IMR-90 (cell line): Measurements from ENCODE around the gene MYO5A. TPM values are rescaled to one million over a fixed set of nuclear protein-coding genes. Genes with fewer than 3 reads are reported as not detected.

Experiments
- ATAC-seq: fragments of 200-7000 bp; cut with Tn5 transposase; 2 replicates; pipeline ENCODE4 v1.9.1; 2020; ENCODE audit warnings: low read depth, mild to moderate bottlenecking, moderate library complexity
- BruUV-seq: library from RNA; stranded (reverse); fragments of 400-500 nt; replicated peaks from 2 replicates; lab custom pipeline; 2021; lab: Mats Ljungman, UMichigan
- CTCF ChIA-PET: fragments of 300-600 bp; formaldehyde crosslinking; extraction: SDS; loops from one replicate; lab custom pipeline; 2021; ENCODE audit warnings: antibody characterized with exemption; lab: Yijun Ruan, JAX
- POLR2A ChIA-PET: fragments of 300-600 bp; sonication (Branson Sonifier 250); formaldehyde crosslinking; loops from one replicate; lab custom pipeline; 2022; ENCODE audit warnings: antibody characterized with exemption; ENCODE audit not compliant: unreplicated experiment; lab: Charles Lee
- DNase-seq: peaks from one replicate; pipeline ENCODE4 v3.0.0; 2013
- H2AFZ ChIP-seq: replicated peaks from 2 replicates; pipeline ENCODE3; 2013; ENCODE audit warnings: low read length, mild to moderate bottlenecking; ENCODE audit not compliant: poor library complexity
- H2AK5ac ChIP-seq: 2 replicates; pipeline ENCODE4 v1.6.1; 2013; ENCODE audit warnings: low read depth, low read length, inconsistent platforms
- H2AK9ac ChIP-seq: replicated peaks from 2 replicates; pipeline ENCODE3; 2013; ENCODE audit warnings: mild to moderate bottlenecking, low read depth, low read length, moderate library complexity; ENCODE audit not compliant: poor library complexity
- H2BK120ac ChIP-seq: 2 replicates; pipeline ENCODE4 v1.6.1; 2013; ENCODE audit warnings: low read depth, low read length, inconsistent platforms
- H2BK15ac ChIP-seq: 3 replicates; pipeline ENCODE4 v1.6.1; 2013; ENCODE audit warnings: low read depth, low read length, inconsistent platforms
- H2BK20ac ChIP-seq: 2 replicates; pipeline ENCODE4 v1.6.1; 2013; ENCODE audit warnings: low read depth, mild to moderate bottlenecking, inconsistent platforms, low read length, moderate library complexity
- H2BK5ac ChIP-seq: 2 replicates; pipeline ENCODE4 v1.6.1; 2013; ENCODE audit warnings: mild to moderate bottlenecking, low read depth, low read length, inconsistent platforms; ENCODE audit not compliant: poor library complexity, severe bottlenecking
- H3K14ac ChIP-seq: replicated peaks from 2 replicates; pipeline ENCODE4 v1.6.1; 2013; ENCODE audit warnings: low read depth, low read length, inconsistent platforms
- H3K18ac ChIP-seq: 2 replicates; pipeline ENCODE4 v1.6.1; 2013; ENCODE audit warnings: low read depth, low read length, control low read depth
- H3K23ac ChIP-seq: 2 replicates; pipeline ENCODE4 v1.6.1; 2013; ENCODE audit warnings: low read depth, low read length, inconsistent platforms
- H3K27ac ChIP-seq: 2 replicates; pipeline ENCODE4 v1.5.1; 2013; ENCODE audit warnings: mild to moderate bottlenecking, control low read depth, low read length; ENCODE audit not compliant: insufficient read depth
- H3K27me3 ChIP-seq: 2 replicates; pipeline ENCODE4 v1.6.1; 2013; ENCODE audit warnings: low read length; ENCODE audit not compliant: control insufficient read depth, insufficient read depth
- H3K36me3 ChIP-seq: 2 replicates; pipeline ENCODE4 v1.6.1; 2013; ENCODE audit warnings: low read length, mixed read lengths; ENCODE audit not compliant: control insufficient read depth, insufficient read depth
- H3K4ac ChIP-seq: 2 replicates; pipeline ENCODE4 v1.6.1; 2013; ENCODE audit warnings: low read depth, low read length, inconsistent platforms
- H3K4me1 ChIP-seq: 2 replicates; pipeline ENCODE4 v1.6.1; 2013; ENCODE audit warnings: low read length, mixed read lengths; ENCODE audit not compliant: control insufficient read depth, insufficient read depth
- H3K4me2 ChIP-seq: 2 replicates; pipeline ENCODE4 v1.6.1; 2013; ENCODE audit warnings: low read depth, mild to moderate bottlenecking, control low read depth, low read length, moderate library complexity
- H3K4me3 ChIP-seq: 2 replicates; pipeline ENCODE4 v1.5.1; 2013; ENCODE audit warnings: low read depth, mild to moderate bottlenecking, control low read depth, low read length, moderate library complexity; ENCODE audit not compliant: insufficient read depth
- H3K56ac ChIP-seq: 2 replicates; pipeline ENCODE4 v1.6.1; 2013; ENCODE audit warnings: low read length, inconsistent platforms; ENCODE audit not compliant: insufficient read depth; ENCODE audit errors: extremely low read depth
- H3K79me1 ChIP-seq, 2 experiments: 2 replicates each; pipeline ENCODE4 v1.6.1; 2013; ENCODE audit warnings: low read length in 2 of 2, inconsistent platforms in 1 of 2, low read depth in 1 of 2
- H3K9ac ChIP-seq: 2 replicates; pipeline ENCODE4 v1.6.1; 2013; ENCODE audit warnings: low read depth, low read length, control low read depth
- H3K9me1 ChIP-seq: 2 replicates; pipeline ENCODE4 v1.6.1; 2013; ENCODE audit warnings: low read length, inconsistent platforms; ENCODE audit not compliant: insufficient read depth
- H3K9me3 ChIP-seq: 2 replicates; pipeline ENCODE4 v1.6.1; 2013; ENCODE audit warnings: low read length; ENCODE audit not compliant: control insufficient read depth, insufficient read depth
- H4K20me1 ChIP-seq: 2 replicates; pipeline ENCODE4 v1.6.1; 2013; ENCODE audit warnings: low read length, inconsistent platforms; ENCODE audit not compliant: insufficient read depth
- H4K5ac ChIP-seq: 2 replicates; pipeline ENCODE4 v1.6.1; 2013; ENCODE audit warnings: mild to moderate bottlenecking, low read depth, low read length, control low read depth
- H4K8ac ChIP-seq, 2 experiments: 2 replicates each; pipeline ENCODE4 v1.6.1; 2013; ENCODE audit warnings: low read depth in 2 of 2, low read length in 2 of 2, control low read depth in 1 of 2, inconsistent platforms in 1 of 2
- H4K91ac ChIP-seq: 2 replicates; pipeline ENCODE4 v1.6.1; 2013; ENCODE audit warnings: low read depth, low read length, inconsistent platforms; ENCODE audit not compliant: insufficient read depth
- BHLHE40 ChIP-seq: fragments of 150-350 bp; IDR thresholded peaks from 2 replicates; pipeline ENCODE4 v1.6.1; 2016; ENCODE audit warnings: mild to moderate bottlenecking, low read depth, low read length
- CEBPB ChIP-seq: IDR thresholded peaks from 2 replicates; pipeline ENCODE4 v1.6.1; 2012; ENCODE audit warnings: low read depth, low read length, improper control_type of control experiment
- CHD1 ChIP-seq: IDR thresholded peaks from 2 replicates; pipeline ENCODE4 v1.6.1; 2012; ENCODE audit warnings: low read depth, low read length, improper control_type of control experiment
- FOS ChIP-seq: fragments of 150-350 bp; IDR thresholded peaks from 2 replicates; pipeline ENCODE4 v1.6.1; 2016; ENCODE audit warnings: low read depth, low read length
- MAFK ChIP-seq: IDR thresholded peaks from 2 replicates; pipeline ENCODE4 v1.6.1; 2012; ENCODE audit warnings: low read depth, low read length, improper control_type of control experiment
- MAZ ChIP-seq: IDR thresholded peaks from 2 replicates; pipeline ENCODE4 v1.6.1; 2012; ENCODE audit warnings: low read depth, mild to moderate bottlenecking, low read length, improper control_type of control experiment, moderate library complexity, borderline replicate concordance
- MXI1 ChIP-seq: IDR thresholded peaks from 2 replicates; pipeline ENCODE4 v1.6.1; 2012; ENCODE audit warnings: low read depth, mild to moderate bottlenecking, low read length, moderate library complexity, borderline replicate concordance
- NFE2L2 ChIP-seq: fragments of 150-350 bp; IDR thresholded peaks from 2 replicates; pipeline ENCODE4 v1.6.1; 2016; ENCODE audit warnings: low read depth, mild to moderate bottlenecking, low read length
- POLR2A ChIP-seq: IDR thresholded peaks from 2 replicates; pipeline ENCODE4 v1.6.1; 2012; ENCODE audit warnings: mild to moderate bottlenecking, low read depth, low read length
- RAD21 ChIP-seq: IDR thresholded peaks from 2 replicates; pipeline ENCODE4 v1.6.1; 2012; ENCODE audit warnings: low read length, improper control_type of control experiment
- RCOR1 ChIP-seq: IDR thresholded peaks from 2 replicates; pipeline ENCODE4 v1.6.1; 2012; ENCODE audit warnings: mild to moderate bottlenecking, low read length, improper control_type of control experiment; ENCODE audit not compliant: insufficient replicate concordance
- RFX5 ChIP-seq: IDR thresholded peaks from 2 replicates; pipeline ENCODE4 v1.8.0; 2012; ENCODE audit warnings: low read depth, mild to moderate bottlenecking, low read length, moderate library complexity
- SMC3 ChIP-seq: fragments of 150-350 bp; IDR thresholded peaks from 2 replicates; pipeline ENCODE4 v1.6.1; 2016; ENCODE audit warnings: low read depth, mild to moderate bottlenecking, antibody characterized with exemption, low read length, moderate library complexity
- USF2 ChIP-seq: fragments of 150-350 bp; IDR thresholded peaks from 2 replicates; pipeline ENCODE4 v1.6.1; 2017; ENCODE audit warnings: mild to moderate bottlenecking, antibody characterized with exemption, low read length, low read depth
- WGBS, 2 experiments: methylation state at CpG; one replicate each; pipeline versions ENCODE4 v1.1.5 to v1.1.7; 2013; ENCODE audit warnings: missing lambda C conversion rate in 2 of 2; ENCODE audit not compliant: insufficient read length in 1 of 2; ENCODE audit errors: extremely low coverage in 2 of 2; 5-methylcytosine and 5-hydroxymethylcytosine counted together
- dilution Hi-C: fragments of 300-500 bp; cut with HindIII; formaldehyde crosslinking; loops from one replicate; pipeline ENCODE4 v1.14.3; 2018; ENCODE audit warnings: low sequenced_read_pairs; ENCODE audit not compliant: unreplicated experiment
- in situ Hi-C: fragments of 300-500 bp; cut with MboI; formaldehyde crosslinking; loops from 3 replicates; pipeline ENCODE4 v1.14.3; 2019; ENCODE audit warnings: low sequenced_read_pairs, inconsistent platforms, mixed read lengths
- intact Hi-C: fragments of 100-400 bp; cut with micrococcal nuclease; formaldehyde crosslinking; loops from 2 replicates; pipeline ENCODE4 v1.10.0; 2022
- polyA plus RNA-seq, 3 experiments: library from polyadenylated mRNA; depleted of rRNA; stranded (reverse); fragments of >200 nt; gene quantifications; 2 replicates each; pipeline ENCODE4 v1.2.3, GENCODE V29; 2012; ENCODE audit warnings: low replicate concordance in 1 of 3
- total RNA-seq: library from RNA; depleted of rRNA; stranded (reverse); fragments of >200 nt; gene quantifications from 2 replicates; pipeline ENCODE4 v1.2.3, GENCODE V29; 2012

Gene MYO5A
- total and polyA plus RNA-seq, 2 of the 4 experiments (the other 2 are of a cell fraction): 19.4 to 69.2 TPM

GRCh38 chr15:52546031-52546751 is 17.5 kb upstream of the MYO5A start:
- Histone ChIP-seq H2BK15ac (no peak overlapping the region), H3K9ac (no peak overlapping the region), H2AK5ac (no peak overlapping the region), H3K36me3 (peaks cover 20% of the 10 kb centered on the region), H3K79me1 (peaks cover 7 to 8% of the 10 kb centered on the region in 2 experiments; a peak in 3 of 4 replicates), H4K5ac (no peak overlapping the region), H3K9me1 (no peaks in the 10 kb centered on the region; the same call in 1 of the 2 replicates), H3K4me3 (no peak overlapping the region), H2AFZ (no peak overlapping the region), H3K4ac (no peak overlapping the region), H2BK5ac (no peak overlapping the region), H3K4me1 (no peaks in the 10 kb centered on the region), H2BK120ac (no peak overlapping the region), H2AK9ac (no peak overlapping the region), H4K20me1 (no peaks in the 10 kb centered on the region; the same call in 1 of the 2 replicates), H3K27me3 (no peaks in the 10 kb centered on the region), H3K9me3 (peaks cover 4% of the 10 kb centered on the region; the same call in 1 of the 2 replicates), H3K27ac (no peak overlapping the region), H2BK20ac (no peak overlapping the region), H3K23ac (no peak overlapping the region), H3K56ac (no peak overlapping the region), H3K14ac (no peak overlapping the region), H3K4me2 (no peak overlapping the region), H4K8ac (no peak overlapping the region), H4K91ac (no peak overlapping the region), H3K18ac (no peak overlapping the region)
- no peak for ATAC-seq
- 80% methylated on average over 2 of the region's 5 CpGs; no CpG with 5 or more reads in 1 of the 2 experiments for WGBS, 2 experiments
- ChIA-PET POLR2A (no interaction called here), CTCF (interaction anchor here (0.6 kb wide), 1 partner anchor 290 kb away, joined by 3 read pairs; no protein-coding TSS in a partner anchor)
- dilution Hi-C loops: no loop called here
- intact Hi-C loops: no loop called here
- TF ChIP-seq MAZ (no peak), CEBPB (no peak), CHD1 (no peak), RCOR1 (no peak), BHLHE40 (no peak), POLR2A (no peak), MXI1 (no peak), RFX5 (no peak), SMC3 (no peak), FOS (no peak), RAD21 (no peak), NFE2L2 (no peak), MAFK (no peak), USF2 (no peak)
- no peak for DNase-seq
- in situ Hi-C loops: no loop called here
- BruUV-seq: no TSS peak
